Measurements from ENCODE around the gene RHOG. TPM values are rescaled to one million over a fixed set of nuclear protein-coding genes. Genes with fewer than 3 reads are reported as not detected.
"Not testable (repeated sequence)": the region's sequence is repeated elsewhere in the genome, so short reads cannot be mapped to it uniquely, and the experiment has no call there.

RHOG gene
- total RNA-seq, 1 experiment from 2014 or later: 26.4 TPM

DNA sequence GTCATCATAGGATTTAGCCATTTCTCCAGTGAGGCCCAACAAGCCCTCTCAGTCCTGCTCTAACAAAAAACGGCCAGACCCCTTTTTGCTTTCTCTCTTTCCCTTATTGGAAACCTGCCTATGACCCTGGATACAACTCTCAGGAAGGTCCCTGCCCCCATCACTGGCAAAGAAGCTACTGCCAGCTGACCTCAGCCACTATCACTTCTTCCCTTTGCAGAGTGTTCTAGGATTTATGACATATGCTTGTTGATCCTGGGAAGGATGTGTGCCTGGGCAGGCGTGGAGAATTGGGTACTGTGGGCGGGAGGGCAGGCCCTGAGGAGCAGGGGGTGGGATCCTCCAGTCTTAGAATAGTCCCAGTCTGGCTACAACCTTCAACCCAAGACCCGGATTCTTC, 24.9 kb downstream of the RHOG start:
- Histone ChIP-seq H2AFZ (ENCODE audit: low read length) (no peak overlapping the region), H3K9me3 (ENCODE audit: control insufficient read depth, low read depth, low read length) (no peaks in the 10 kb centered on the region), H3K79me2 (ENCODE audit: insufficient read depth, low read length) (no peaks in the 10 kb centered on the region), H2BK15ac (ENCODE audit: low read depth, low read length) (no peak overlapping the region), H3K27me3 (ENCODE audit: insufficient read depth, low read length) (no peaks in the 10 kb centered on the region), H3K4me2 (ENCODE audit: insufficient read depth, insufficient read length, low read length) (no peak overlapping the region), H2BK12ac (ENCODE audit: insufficient read length, low read depth, low read length) (no peak overlapping the region), H4K8ac (replicated peaks; ENCODE audit: insufficient read length, low read depth, low read length) (no peak overlapping the region), H3K23me2 (ENCODE audit: insufficient read length, low read depth, low read length, poor library complexity, severe bottlenecking) (no peaks in the 10 kb centered on the region), H3K27ac (ENCODE audit: insufficient read length, low read depth, low read length) (no peak overlapping the region), H4K5ac (ENCODE audit: insufficient read length, low read depth, low read length) (no peak overlapping the region), H3K18ac (ENCODE audit: insufficient read length, low read depth, low read length) (no peak overlapping the region), H3K4ac (ENCODE audit: low read depth, low read length) (no peak overlapping the region), H2AK5ac (ENCODE audit: insufficient read length, low read length) (no peak overlapping the region), H3K23ac (ENCODE audit: insufficient read length, low read depth, low read length) (no peak overlapping the region), H3K9ac (ENCODE audit: extremely low read depth, insufficient read length, low read length) (no peak overlapping the region), H4K20me1 (ENCODE audit: control insufficient read depth, insufficient read depth, insufficient read length) (no peaks in the 10 kb centered on the region), H3K4me1 (ENCODE audit: insufficient read depth, low read length) (peaks cover 3% of the 10 kb centered on the region; the same call in 1 of the 2 replicates), H4K91ac (ENCODE audit: insufficient read length, low read depth, low read length) (no peak overlapping the region), H2BK5ac (ENCODE audit: insufficient read length, low read length) (no peak overlapping the region), H3K14ac (ENCODE audit: insufficient read depth, low read length) (no peak overlapping the region; the same call in 1 of the 2 replicates), H3K79me1 (ENCODE audit: insufficient read depth, low read depth, low read length, poor library complexity, severe bottlenecking) (no peaks in the 10 kb centered on the region), H2BK120ac (ENCODE audit: low read depth, low read length, poor library complexity, severe bottlenecking) (no peak overlapping the region), H2BK20ac (ENCODE audit: low read depth, low read length, poor library complexity, severe bottlenecking) (no peak overlapping the region), H3K56ac (ENCODE audit: insufficient read length, low read depth, low read length) (no peak overlapping the region), H3T11ph (ENCODE audit: low read length) (no peak overlapping the region)
- Mint-ChIP-seq H3K4me3 (no peak overlapping the region), H3K27ac (peak overlapping the region in 1 of 3 experiments; percentile 16; a peak in 2 of 7 replicates), H3K9me3 (no peaks in the 10 kb centered on the region), H3K4me1 (peaks cover 12 to 15% of the 10 kb centered on the region in 2 experiments), H3K36me3 (ENCODE audit: insufficient read depth in 1 of 3, low read depth in 3 of 3) (peaks cover 0 to 14% (median 3%) of the 10 kb centered on the region in 3 experiments; a peak in 3 of 7 replicates), H3K27me3 (ENCODE audit: low read depth) (no peaks in the 10 kb centered on the region)
- no peak for DNase-seq
- TF ChIP-seq, protein P1, sequence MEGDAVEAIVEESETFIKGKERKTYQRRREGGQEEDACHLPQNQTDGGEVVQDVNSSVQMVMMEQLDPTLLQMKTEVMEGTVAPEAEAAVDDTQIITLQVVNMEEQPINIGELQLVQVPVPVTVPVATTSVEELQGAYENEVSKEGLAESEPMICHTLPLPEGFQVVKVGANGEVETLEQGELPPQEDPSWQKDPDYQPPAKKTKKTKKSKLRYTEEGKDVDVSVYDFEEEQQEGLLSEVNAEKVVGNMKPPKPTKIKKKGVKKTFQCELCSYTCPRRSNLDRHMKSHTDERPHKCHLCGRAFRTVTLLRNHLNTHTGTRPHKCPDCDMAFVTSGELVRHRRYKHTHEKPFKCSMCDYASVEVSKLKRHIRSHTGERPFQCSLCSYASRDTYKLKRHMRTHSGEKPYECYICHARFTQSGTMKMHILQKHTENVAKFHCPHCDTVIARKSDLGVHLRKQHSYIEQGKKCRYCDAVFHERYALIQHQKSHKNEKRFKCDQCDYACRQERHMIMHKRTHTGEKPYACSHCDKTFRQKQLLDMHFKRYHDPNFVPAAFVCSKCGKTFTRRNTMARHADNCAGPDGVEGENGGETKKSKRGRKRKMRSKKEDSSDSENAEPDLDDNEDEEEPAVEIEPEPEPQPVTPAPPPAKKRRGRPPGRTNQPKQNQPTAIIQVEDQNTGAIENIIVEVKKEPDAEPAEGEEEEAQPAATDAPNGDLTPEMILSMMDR (conservative IDR thresholded peaks at IDR 0.05): no peak
- WGBS (ENCODE audit: extremely low coverage, insufficient read length, low lambda C conversion rate): no CpG with 5 or more reads among the region's 4 CpGs

DNA sequence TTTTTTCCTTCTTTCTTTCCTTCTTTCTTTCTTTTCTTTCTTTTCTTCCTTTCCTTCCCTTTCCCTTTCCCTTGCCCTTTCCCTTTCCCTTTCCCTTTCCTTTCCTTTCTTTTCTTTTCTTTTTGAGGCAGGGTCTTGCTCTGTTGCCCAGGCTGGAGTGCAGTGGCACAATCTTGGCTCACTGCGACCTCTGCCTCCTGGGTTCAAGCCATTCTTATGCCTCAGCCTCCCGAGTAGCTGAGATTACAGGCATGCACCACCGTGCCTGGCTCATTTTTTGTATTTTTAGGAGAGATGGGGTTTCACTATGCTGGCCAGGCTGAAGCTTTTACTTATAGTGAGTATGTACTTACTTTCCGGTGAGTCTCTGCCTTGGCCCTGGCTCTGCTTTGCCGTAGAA, 25.9 kb downstream of the RHOG start:
- not testable (repeated sequence) for H2BK5ac ChIP-seq (ENCODE audit: insufficient read length, low read length); H3K4me2 ChIP-seq (ENCODE audit: insufficient read depth, insufficient read length, low read length); H3K23me2 ChIP-seq (ENCODE audit: insufficient read length, low read depth, low read length, poor library complexity, severe bottlenecking); H3K9me3 Mint-ChIP-seq; H3K4ac ChIP-seq (ENCODE audit: low read depth, low read length); H4K91ac ChIP-seq (ENCODE audit: insufficient read length, low read depth, low read length); H3K27me3 Mint-ChIP-seq (ENCODE audit: low read depth); H3K9me3 ChIP-seq (ENCODE audit: control insufficient read depth, low read depth, low read length); H2BK120ac ChIP-seq (ENCODE audit: low read depth, low read length, poor library complexity, severe bottlenecking); H2AK5ac ChIP-seq (ENCODE audit: insufficient read length, low read length); H4K20me1 ChIP-seq (ENCODE audit: control insufficient read depth, insufficient read depth, insufficient read length); H3T11ph ChIP-seq (ENCODE audit: low read length); H2BK20ac ChIP-seq (ENCODE audit: low read depth, low read length, poor library complexity, severe bottlenecking); H3K56ac ChIP-seq (ENCODE audit: insufficient read length, low read depth, low read length); H3K14ac ChIP-seq (ENCODE audit: insufficient read depth, low read length); H3K27ac ChIP-seq (ENCODE audit: insufficient read length, low read depth, low read length); H3K27me3 ChIP-seq (ENCODE audit: insufficient read depth, low read length); H3K9ac ChIP-seq (ENCODE audit: extremely low read depth, insufficient read length, low read length); H3K79me1 ChIP-seq (ENCODE audit: insufficient read depth, low read depth, low read length, poor library complexity, severe bottlenecking); H4K5ac ChIP-seq (ENCODE audit: insufficient read length, low read depth, low read length); H2BK12ac ChIP-seq (ENCODE audit: insufficient read length, low read depth, low read length); DNase-seq; H2BK15ac ChIP-seq (ENCODE audit: low read depth, low read length); H3K18ac ChIP-seq (ENCODE audit: insufficient read length, low read depth, low read length); H2AFZ ChIP-seq (ENCODE audit: low read length); H3K4me1 ChIP-seq (ENCODE audit: insufficient read depth, low read length); H3K27ac Mint-ChIP-seq; H3K4me3 Mint-ChIP-seq; H3K79me2 ChIP-seq (ENCODE audit: insufficient read depth, low read length); H4K8ac ChIP-seq (replicated peaks; ENCODE audit: insufficient read length, low read depth, low read length); H3K23ac ChIP-seq (ENCODE audit: insufficient read length, low read depth, low read length)
- Mint-ChIP-seq H3K4me1 (peaks cover 14 to 16% of the 10 kb centered on the region in 2 experiments), H3K36me3 (ENCODE audit: insufficient read depth in 1 of 3, low read depth in 3 of 3) (peaks cover 0 to 14% (median 3%) of the 10 kb centered on the region in 3 experiments; a peak in 3 of 7 replicates)
- no CpG with 5 or more reads among the region's 5 CpGs for WGBS (ENCODE audit: extremely low coverage, insufficient read length, low lambda C conversion rate)

All from H9 (cell line).